Uterus (tissue), 4 donors: ENCODE data around the gene HPS3. TPM values are rescaled to one million over a fixed set of nuclear protein-coding genes. Genes with fewer than 3 reads are reported as not detected.
"Not testable (repeated sequence)": the region's sequence is repeated elsewhere in the genome, so short reads cannot be mapped to it uniquely, and the experiment has no call there.

Experiments
- DNase-seq, 2 donors: peaks; one replicate each; pipeline ENCODE4 v3.0.0-alpha.2; 2019 to 2020
- H3K27ac ChIP-seq, 2 donors: fragments of 200-600 bp; sonication (generic); 1 replicate in 1 of 2; 2 replicates in 1 of 2; pipeline ENCODE4 v1.5.1; 2016 to 2018
- H3K27me3 ChIP-seq, 2 donors: fragments of 200-600 bp; sonication (generic); one replicate each; pipeline ENCODE4 v1.5.1; 2018 to 2019; ENCODE audit warnings: control low read depth in 1 of 2
- H3K36me3 ChIP-seq, 2 donors: fragments of 200-600 bp; sonication (generic); one replicate each; pipeline ENCODE4 v1.5.1; 2019; ENCODE audit warnings: control low read depth in 1 of 2
- H3K4me1 ChIP-seq, 2 donors: fragments of 200-600 bp; sonication (generic); one replicate each; pipeline ENCODE4 v1.5.1; 2018 to 2019; ENCODE audit warnings: control low read depth in 1 of 2
- H3K4me3 ChIP-seq, 2 donors: fragments of 200-600 bp; sonication (generic); 1 replicate in 1 of 2; 2 replicates in 1 of 2; pipeline ENCODE4 v1.5.1; 2018 to 2019; ENCODE audit warnings: mild to moderate bottlenecking in 1 of 2
- H3K9me3 ChIP-seq, 2 donors: fragments of 200-600 bp; sonication (generic); one replicate each; pipeline ENCODE4 v1.5.1; 2019; ENCODE audit warnings: control low read depth in 1 of 2
- CTCF ChIP-seq, 4 experiments: fragments of 200-600 bp in 2 of 4; fragments of 450-650 bp in 2 of 4; sonication (generic) in 2 of 4; IDR thresholded peaks; one replicate each; pipeline ENCODE4 v1.5.1; 2016 to 2019; ENCODE audit warnings: antibody characterized with exemption in 4 of 4, mild to moderate bottlenecking in 2 of 4, moderate library complexity in 1 of 4
- POLR2A ChIP-seq, 2 donors: fragments of 450-650 bp; IDR thresholded peaks; one replicate each; pipeline ENCODE4 v1.6.1; 2016; ENCODE audit warnings: antibody characterized with exemption in 2 of 2, mild to moderate bottlenecking in 1 of 2, moderate library complexity in 1 of 2
- intact Hi-C: fragments of 100-400 bp; cut with DNase I; formaldehyde crosslinking; loops from one replicate; pipeline ENCODE4 v1.15.1; 2023; ENCODE audit warnings: low total_unique reads
- total RNA-seq, 4 donors: library from RNA; depleted of rRNA in 3 of 4; stranded (reverse); fragments of >200 nt in 3 of 4; gene quantifications; one replicate each; pipeline versions ENCODE4 v1.1.0 to v1.2.4, GENCODE V29; 2014 to 2023
- donor health status: DM: yes; HTN: yes; CAD: no.

Gene HPS3
- total RNA-seq, 4 donors from 2014 or later, result 16.5 to 75.6 (median 31.7) TPM

DNA sequence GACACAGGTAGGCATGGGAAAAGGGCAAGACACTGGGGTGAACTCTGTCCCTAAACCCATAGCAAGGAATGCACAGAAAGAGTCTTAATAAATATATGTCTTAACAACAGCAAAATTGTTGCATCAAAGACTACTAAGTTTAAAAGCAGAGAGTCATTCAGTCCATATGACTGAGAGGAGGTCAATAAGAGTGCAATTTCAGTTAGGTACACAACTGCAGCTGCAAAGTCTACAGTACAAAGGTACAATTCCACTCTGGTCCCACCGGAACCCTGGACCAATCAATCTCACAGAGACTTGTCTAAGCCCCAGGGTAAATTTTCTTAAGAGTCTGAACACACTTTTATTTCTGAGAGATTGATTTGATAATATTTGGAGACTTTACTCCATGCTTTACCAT is 85.3 kb downstream of the HPS3 start:
- Histone ChIP-seq H3K27me3 (no peaks in the 10 kb centered on the region), H3K4me3 (no peak overlapping the region), H3K9me3 (no peaks in the 10 kb centered on the region), H3K27ac (no peak overlapping the region), H3K4me1 (peaks cover 0 to 4% of the 10 kb centered on the region in 2 donors), H3K36me3 (no peaks in the 10 kb centered on the region)
- no peak for DNase-seq
- TF ChIP-seq CTCF (IDR thresholded peaks at IDR 0.05) (no peak), POLR2A (IDR thresholded peaks at IDR 0.05) (no peak)
- intact Hi-C loops, result no loop called here

DNA sequence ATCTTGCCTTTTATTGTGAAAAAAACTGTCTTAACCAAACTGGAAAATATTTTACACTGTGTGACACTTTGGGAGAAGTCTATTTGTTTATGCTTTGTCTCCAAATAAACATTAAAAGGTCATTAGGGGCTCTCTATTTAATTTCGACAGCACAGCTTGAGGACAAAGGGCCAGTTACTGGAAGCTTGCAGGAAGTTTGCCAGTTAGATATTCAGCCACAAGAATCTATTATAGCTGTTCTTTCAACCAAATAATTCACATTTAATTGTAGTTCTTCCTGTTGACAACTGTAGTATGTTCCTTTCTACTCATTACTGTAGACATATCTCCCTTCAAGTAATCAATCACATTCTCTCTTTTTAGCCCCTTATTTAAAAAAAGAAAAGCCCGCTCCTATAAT is 86.1 kb downstream of the HPS3 start:
- Histone ChIP-seq H3K27ac (no peak overlapping the region), H3K36me3 (no peaks in the 10 kb centered on the region), H3K4me3 (no peak overlapping the region), H3K9me3 (no peaks in the 10 kb centered on the region), H3K4me1 (peaks cover 0 to 4% of the 10 kb centered on the region in 2 donors), H3K27me3 (no peaks in the 10 kb centered on the region)
- no peak for DNase-seq
- TF ChIP-seq POLR2A (IDR thresholded peaks at IDR 0.05), result no peak
- no peak for TF ChIP-seq CTCF (IDR thresholded peaks at IDR 0.05)
- intact Hi-C loops, result no loop called here

GRCh38 chr3:149216193-149216869 is 86.9 kb downstream of the HPS3 start:
- intact Hi-C loops, result no loop called here
- TF ChIP-seq POLR2A (IDR thresholded peaks at IDR 0.05) (no peak), CTCF (IDR thresholded peaks at IDR 0.05) (no peak)

GRCh38 chr3:149217347-149217746 is 87.9 kb downstream of the HPS3 start:
- Histone ChIP-seq H3K27ac (no peak overlapping the region), H3K4me3 (no peak overlapping the region), H3K36me3 (no peaks in the 10 kb centered on the region), H3K4me1 (peaks cover 0 to 4% of the 10 kb centered on the region in 2 donors), H3K27me3 (no peaks in the 10 kb centered on the region), H3K9me3 (no peaks in the 10 kb centered on the region)
- intact Hi-C loops, result no loop called here
- DNase-seq, result no peak
- TF ChIP-seq POLR2A (IDR thresholded peaks at IDR 0.05), result no peak
- TF ChIP-seq CTCF (IDR thresholded peaks at IDR 0.05), result no peak

More at GRCh38 chr3:149216193-149216869, 86.9 kb downstream of the HPS3 start:
- no peaks in the 10 kb centered on the region for H3K36me3 ChIP-seq
- H3K27me3 ChIP-seq, result no peaks in the 10 kb centered on the region
- H3K4me1 ChIP-seq, result peaks cover 0 to 4% of the 10 kb centered on the region in 2 donors
- no peaks in the 10 kb centered on the region for H3K9me3 ChIP-seq
- DNase-seq, result no peak
- peak overlapping the region in 1 of 2 donors; percentile 37 for H3K27ac ChIP-seq
- H3K4me3 ChIP-seq, result no peak overlapping the region

DNA sequence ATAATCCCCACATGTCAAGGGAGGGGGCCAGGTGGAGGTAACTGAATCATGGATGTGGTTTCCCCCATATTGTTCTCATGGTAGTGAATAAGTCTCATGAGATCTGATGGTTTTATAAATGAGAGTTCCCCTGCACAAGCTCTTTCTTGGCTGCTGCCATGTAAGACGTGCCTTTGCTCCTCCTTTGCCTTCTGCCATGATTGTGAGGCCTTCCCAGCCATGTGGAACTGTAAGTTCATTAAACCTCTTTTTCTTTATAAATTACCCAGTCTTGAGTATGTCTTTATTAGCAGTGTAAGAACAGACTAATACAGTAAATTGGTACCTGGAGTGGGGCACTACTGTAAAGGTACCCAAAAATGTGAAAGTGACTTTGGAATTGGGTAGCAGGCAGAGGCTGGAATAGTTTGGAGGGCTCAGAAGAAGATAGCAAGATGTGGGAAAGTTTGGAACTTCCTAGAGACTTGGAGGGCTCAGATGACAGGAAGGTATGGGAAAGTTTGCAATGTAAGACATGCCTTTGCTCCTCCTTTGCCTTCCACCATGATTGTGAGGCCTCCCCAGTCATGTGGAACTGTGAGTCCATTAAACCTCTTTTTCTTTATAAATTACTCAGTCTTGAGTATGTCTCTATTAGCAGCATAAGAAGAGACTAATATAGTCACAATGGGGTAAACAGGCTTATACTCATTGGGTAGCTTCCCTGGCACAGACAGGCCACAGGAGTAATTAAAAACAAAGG is 90.1 kb downstream of the HPS3 start:
- H3K27me3 ChIP-seq, H3K36me3 ChIP-seq, intact Hi-C loops, H3K4me3 ChIP-seq, H3K9me3 ChIP-seq, DNase-seq, H3K27ac ChIP-seq, H3K4me1 ChIP-seq: not testable (repeated sequence)
